ENCODE data around the gene OR10T2. TPM values are rescaled to one million over a fixed set of nuclear protein-coding genes. Genes with fewer than 3 reads are reported as not detected.
"Not testable (repeated sequence)": the region's sequence is repeated elsewhere in the genome, so short reads cannot be mapped to it uniquely, and the experiment has no call there.

Gene OR10T2
- total RNA-seq, 1 donor from 2014 or later = not detected

DNA sequence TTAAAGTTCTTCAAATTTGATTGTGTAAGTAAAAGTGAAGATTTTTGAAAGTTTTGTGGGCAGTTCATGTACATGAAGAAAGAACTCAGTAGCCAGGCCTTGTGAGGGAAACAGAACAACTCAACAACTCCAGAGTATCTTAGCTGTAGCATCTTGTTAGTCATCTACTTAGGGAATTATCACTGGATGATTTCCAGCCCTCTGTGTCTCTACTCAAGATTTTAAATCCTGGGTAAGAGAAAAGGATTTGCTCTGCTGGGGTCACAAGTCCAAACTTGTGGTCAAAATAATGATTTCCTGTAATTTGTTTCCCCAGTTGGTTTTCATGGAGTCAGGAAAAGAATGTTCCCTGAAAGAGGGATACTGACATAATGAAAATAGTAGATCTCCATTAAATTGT is 8.2 kb downstream of the OR10T2 start:
- Histone ChIP-seq H3K4me3 (no peak overlapping the region), H3K4me2 (no peak overlapping the region), H3K9ac (no peak overlapping the region), H2AFZ (replicated peaks) (no peak overlapping the region), H3K36me3 (no peaks in the 10 kb centered on the region), H3K9me3 (ENCODE audit: low read depth) (no peaks in the 10 kb centered on the region), H3F3A (ENCODE audit: low read depth) (no peaks in the 10 kb centered on the region), H3K27me3 (no peaks in the 10 kb centered on the region), H4K20me1 (ENCODE audit: low read depth) (no peaks in the 10 kb centered on the region), H3K4me1 (no peaks in the 10 kb centered on the region), H3K79me2 (ENCODE audit: low read depth) (no peaks in the 10 kb centered on the region), H3K27ac (no peak overlapping the region)
- Mint-ChIP-seq H3K4me3 (no peak overlapping the region), H3K9me3 (peaks cover 3% of the 10 kb centered on the region), H3K27me3 (ENCODE audit: insufficient read depth, low read depth) (no peaks in the 10 kb centered on the region), H3K36me3 (no peaks in the 10 kb centered on the region), H3K27ac (no peak overlapping the region), H3K4me1 (no peaks in the 10 kb centered on the region)
- no peak for DNase-seq (ENCODE audit: low spot score)
- TF ChIP-seq, protein P1, sequence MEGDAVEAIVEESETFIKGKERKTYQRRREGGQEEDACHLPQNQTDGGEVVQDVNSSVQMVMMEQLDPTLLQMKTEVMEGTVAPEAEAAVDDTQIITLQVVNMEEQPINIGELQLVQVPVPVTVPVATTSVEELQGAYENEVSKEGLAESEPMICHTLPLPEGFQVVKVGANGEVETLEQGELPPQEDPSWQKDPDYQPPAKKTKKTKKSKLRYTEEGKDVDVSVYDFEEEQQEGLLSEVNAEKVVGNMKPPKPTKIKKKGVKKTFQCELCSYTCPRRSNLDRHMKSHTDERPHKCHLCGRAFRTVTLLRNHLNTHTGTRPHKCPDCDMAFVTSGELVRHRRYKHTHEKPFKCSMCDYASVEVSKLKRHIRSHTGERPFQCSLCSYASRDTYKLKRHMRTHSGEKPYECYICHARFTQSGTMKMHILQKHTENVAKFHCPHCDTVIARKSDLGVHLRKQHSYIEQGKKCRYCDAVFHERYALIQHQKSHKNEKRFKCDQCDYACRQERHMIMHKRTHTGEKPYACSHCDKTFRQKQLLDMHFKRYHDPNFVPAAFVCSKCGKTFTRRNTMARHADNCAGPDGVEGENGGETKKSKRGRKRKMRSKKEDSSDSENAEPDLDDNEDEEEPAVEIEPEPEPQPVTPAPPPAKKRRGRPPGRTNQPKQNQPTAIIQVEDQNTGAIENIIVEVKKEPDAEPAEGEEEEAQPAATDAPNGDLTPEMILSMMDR (IDR thresholded peaks at IDR 0.05) = no peak
- TF ChIP-seq EZH2phosphoT487 (IDR thresholded peaks at IDR 0.05) = no peak
- TF ChIP-seq EZH2 (IDR thresholded peaks at IDR 0.05) = no peak

DNA sequence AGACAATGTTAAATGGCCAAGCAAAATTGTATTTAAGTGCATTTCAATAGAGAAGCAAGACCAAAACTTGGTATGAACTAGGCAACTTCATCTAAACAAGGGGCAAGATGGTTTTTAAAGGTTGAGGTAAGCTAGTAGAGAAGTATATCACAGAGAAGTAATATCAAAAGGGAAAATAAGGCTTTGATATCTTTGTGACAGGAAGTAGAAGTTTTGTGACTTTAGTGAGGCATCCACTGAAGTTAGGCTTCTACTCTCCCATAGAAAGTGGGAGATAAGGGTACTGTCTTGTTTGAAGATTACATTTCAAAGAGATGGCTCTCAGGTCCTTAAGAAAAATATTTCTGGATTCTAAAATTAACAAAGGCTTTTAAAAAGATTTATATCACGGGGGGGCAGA is 8.9 kb downstream of the OR10T2 start:
- no peak overlapping the region for H2AFZ ChIP-seq (replicated peaks)

DNA sequence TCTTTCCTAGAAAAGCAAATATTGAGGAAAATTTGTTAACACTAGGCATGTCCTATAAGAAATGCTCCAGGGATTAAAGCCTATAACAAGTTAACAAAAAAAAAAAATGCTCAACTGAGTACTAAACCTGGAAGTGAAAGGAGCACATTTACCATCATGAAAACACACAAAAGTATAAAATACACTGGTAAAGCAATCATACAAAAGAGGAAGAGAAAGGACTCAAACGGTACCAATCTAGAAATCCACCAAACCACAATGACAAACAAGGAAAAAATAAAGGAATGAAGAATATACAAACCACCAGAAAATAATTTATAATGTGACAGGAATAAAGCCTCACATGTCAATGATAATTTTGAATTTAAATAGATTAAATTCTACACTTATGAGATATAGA is 24.4 kb downstream of the OR10T2 start:
- Mint-ChIP-seq H3K9me3 (peaks cover 5% of the 10 kb centered on the region), H3K36me3 (no peaks in the 10 kb centered on the region), H3K4me1 (no peaks in the 10 kb centered on the region), H3K27ac (no peak overlapping the region), H3K4me3 (no peak overlapping the region), H3K27me3 (ENCODE audit: insufficient read depth, low read depth) (peaks cover 4% of the 10 kb centered on the region)
- no peak for DNase-seq (ENCODE audit: low spot score)
- H3K4me2 ChIP-seq = no peak overlapping the region
- H2AFZ ChIP-seq (replicated peaks) = no peak overlapping the region
- no peaks in the 10 kb centered on the region for H3K27me3 ChIP-seq
- no peaks in the 10 kb centered on the region for H4K20me1 ChIP-seq (ENCODE audit: low read depth)
- TF ChIP-seq, protein P1 (IDR thresholded peaks at IDR 0.05) = no peak
- no peak for TF ChIP-seq EZH2 (IDR thresholded peaks at IDR 0.05)
- no peak for TF ChIP-seq EZH2phosphoT487 (IDR thresholded peaks at IDR 0.05)
- H3K4me3 ChIP-seq = no peak overlapping the region
- no peaks in the 10 kb centered on the region for H3K36me3 ChIP-seq
- no peak overlapping the region for H3K9ac ChIP-seq
- no peak overlapping the region for H3K27ac ChIP-seq
- H3K9me3 ChIP-seq (ENCODE audit: low read depth) = no peaks in the 10 kb centered on the region
- H3K4me1 ChIP-seq = no peaks in the 10 kb centered on the region
- no peaks in the 10 kb centered on the region for H3K79me2 ChIP-seq (ENCODE audit: low read depth)
- no peaks in the 10 kb centered on the region for H3F3A ChIP-seq (ENCODE audit: low read depth)

More for the DNA sequence above, 8.9 kb downstream of the OR10T2 start:
- Mint-ChIP-seq H3K27ac (no peak overlapping the region), H3K9me3 (peaks cover 3% of the 10 kb centered on the region), H3K4me1 (no peaks in the 10 kb centered on the region), H3K36me3 (no peaks in the 10 kb centered on the region), H3K27me3 (ENCODE audit: insufficient read depth, low read depth) (no peaks in the 10 kb centered on the region), H3K4me3 (no peak overlapping the region)
- Histone ChIP-seq H3K4me1 (no peaks in the 10 kb centered on the region), H3K27ac (no peak overlapping the region), H4K20me1 (ENCODE audit: low read depth) (no peaks in the 10 kb centered on the region), H3K36me3 (no peaks in the 10 kb centered on the region), H3K79me2 (ENCODE audit: low read depth) (no peaks in the 10 kb centered on the region), H3K4me3 (no peak overlapping the region), H3F3A (ENCODE audit: low read depth) (no peaks in the 10 kb centered on the region), H3K9me3 (ENCODE audit: low read depth) (no peaks in the 10 kb centered on the region), H3K27me3 (no peaks in the 10 kb centered on the region), H3K4me2 (no peak overlapping the region), H3K9ac (no peak overlapping the region)
- TF ChIP-seq EZH2phosphoT487 (IDR thresholded peaks at IDR 0.05) (no peak), EZH2 (IDR thresholded peaks at IDR 0.05) (no peak)
- TF ChIP-seq, protein P1 (IDR thresholded peaks at IDR 0.05) = no peak
- no peak for DNase-seq (ENCODE audit: low spot score)

DNA sequence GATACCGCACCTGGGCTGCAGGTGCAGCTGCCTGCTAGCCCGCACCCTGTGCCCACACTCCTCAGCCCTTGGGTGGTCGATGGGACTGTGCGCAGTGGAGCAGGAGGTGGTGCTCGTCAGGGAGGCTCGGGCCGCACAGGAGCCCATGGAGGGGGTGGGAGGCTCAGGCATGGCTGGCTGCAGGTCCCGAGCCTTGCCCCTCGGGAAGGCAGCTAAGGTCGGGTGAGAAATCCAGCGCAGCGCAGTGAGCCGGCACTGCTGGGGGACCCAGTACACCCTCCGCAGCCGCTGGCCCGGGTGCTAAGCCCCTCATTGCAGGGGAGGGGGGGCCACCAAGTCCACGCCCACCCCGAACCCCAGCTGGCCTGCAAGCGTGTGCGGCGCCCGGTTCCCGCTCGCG is 25.2 kb downstream of the OR10T2 start:
- H3K9me3 ChIP-seq (ENCODE audit: low read depth); DNase-seq (ENCODE audit: low spot score); H3K4me2 ChIP-seq; H3K27me3 Mint-ChIP-seq (ENCODE audit: insufficient read depth, low read depth); H3K27ac ChIP-seq; H2AFZ ChIP-seq (replicated peaks); H3K4me3 Mint-ChIP-seq; H3K4me1 Mint-ChIP-seq; H3K4me3 ChIP-seq; H4K20me1 ChIP-seq (ENCODE audit: low read depth); H3K9me3 Mint-ChIP-seq; H3K27me3 ChIP-seq; H3K9ac ChIP-seq; H3K36me3 ChIP-seq; H3K79me2 ChIP-seq (ENCODE audit: low read depth); H3K27ac Mint-ChIP-seq; H3K36me3 Mint-ChIP-seq; H3F3A ChIP-seq (ENCODE audit: low read depth); H3K4me1 ChIP-seq: not testable (repeated sequence)
